ENCODE results near the gene TCP11L2.
"Not testable (repeated sequence)": the region's sequence is repeated elsewhere in the genome, so short reads cannot be mapped to it uniquely, and the experiment has no call there.

TCP11L2 gene

DNA sequence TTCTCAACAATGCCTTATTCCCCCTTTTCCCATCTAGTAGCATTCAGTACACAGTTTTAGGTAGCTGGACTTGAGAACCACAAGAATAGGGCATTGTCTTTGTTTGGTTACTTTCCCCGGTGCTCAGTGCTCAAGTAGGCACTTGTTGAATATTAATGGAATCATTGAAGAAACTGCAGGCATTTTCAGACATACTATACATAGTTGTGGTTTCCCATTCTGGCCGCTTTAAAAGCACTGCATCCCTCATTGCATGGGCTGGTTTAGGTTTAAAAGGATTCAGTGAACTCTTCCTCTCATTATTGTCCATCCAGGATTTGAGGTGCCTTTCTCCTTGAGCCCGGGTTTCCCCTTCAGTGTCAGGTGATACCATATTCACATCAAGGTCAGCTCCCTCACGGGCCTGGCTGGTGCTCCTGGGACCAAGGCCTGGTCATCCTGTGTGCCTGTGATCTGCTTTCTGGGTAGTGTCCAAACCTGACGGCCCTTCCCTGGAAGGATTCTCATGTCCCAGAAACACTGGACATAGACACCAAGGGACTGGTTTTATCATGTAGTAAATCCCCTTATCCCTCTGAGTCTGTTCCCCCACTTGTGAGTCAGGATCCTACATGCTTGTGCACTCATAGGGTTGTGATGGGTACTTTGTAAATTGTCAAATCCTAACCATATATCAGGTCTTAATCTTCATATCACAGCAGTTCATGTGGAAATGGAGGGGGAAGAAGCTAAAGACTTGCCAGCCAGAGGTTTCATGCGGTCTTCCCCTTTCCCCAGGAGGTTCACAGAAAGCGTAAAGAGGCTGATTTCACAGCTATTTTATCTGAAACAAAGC lies 7.4 kb downstream of the TCP11L2 start:
- DNase-seq: peak; percentile 14

DNA sequence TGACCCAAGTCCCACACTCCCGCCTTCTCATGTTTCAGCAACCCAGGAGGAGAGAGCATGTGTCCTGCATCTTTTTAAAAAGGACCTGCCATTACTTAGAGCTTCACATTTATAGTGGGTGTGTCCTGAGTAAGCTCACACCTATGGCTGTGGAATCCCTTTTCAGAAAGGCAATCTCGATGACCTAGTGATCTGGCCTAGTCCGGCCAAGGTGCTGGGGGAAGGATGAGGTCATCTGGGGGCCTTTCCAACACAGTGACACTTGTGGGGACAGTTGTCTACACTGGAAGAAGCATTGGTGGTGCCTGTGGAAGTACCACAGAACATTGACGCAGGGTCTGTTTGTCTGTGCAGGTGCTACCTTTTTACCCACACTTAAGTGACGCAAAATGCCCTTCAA lies 8.2 kb downstream of the TCP11L2 start:
- no peak for DNase-seq

DNA sequence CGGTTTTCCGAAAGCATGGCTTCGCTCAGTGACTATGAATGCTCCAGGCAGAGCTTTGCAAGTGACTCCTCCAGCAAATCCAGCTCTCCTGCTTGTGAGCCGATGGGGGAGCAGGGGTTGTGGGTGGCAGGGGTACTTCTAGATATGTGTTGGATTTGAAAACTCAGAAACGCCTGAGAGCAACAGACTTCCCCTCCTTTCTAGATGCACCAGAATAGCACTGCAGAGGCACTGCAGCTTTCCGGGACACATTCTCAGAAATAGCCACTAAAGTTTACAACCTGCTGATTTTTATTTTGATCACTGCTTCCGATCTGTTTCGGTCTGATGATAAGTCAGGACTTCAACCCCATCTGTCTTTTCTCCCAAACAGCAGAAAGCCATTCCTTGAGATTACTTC lies 8.6 kb downstream of the TCP11L2 start:
- DNase-seq: no peak

DNA sequence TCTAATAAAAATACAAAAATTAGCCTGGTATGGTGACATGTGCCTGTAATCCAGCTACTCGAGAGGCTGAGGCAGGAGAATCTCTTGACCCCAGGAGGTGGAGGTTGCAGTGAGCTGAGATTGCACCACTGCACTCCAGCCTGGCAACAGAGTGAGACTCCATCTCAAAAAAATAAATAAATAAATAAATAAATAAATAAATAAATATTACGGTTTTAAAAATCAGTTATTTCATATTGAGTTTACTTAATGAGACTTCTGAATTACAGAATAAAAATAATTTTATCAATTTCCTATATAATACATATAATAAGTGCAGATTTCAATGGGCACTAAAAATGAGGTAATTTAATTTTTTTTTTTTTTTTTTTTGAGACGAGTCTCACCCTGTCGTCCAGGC lies 10.9 kb downstream of the TCP11L2 start:
- not testable (repeated sequence) for DNase-seq

DNA sequence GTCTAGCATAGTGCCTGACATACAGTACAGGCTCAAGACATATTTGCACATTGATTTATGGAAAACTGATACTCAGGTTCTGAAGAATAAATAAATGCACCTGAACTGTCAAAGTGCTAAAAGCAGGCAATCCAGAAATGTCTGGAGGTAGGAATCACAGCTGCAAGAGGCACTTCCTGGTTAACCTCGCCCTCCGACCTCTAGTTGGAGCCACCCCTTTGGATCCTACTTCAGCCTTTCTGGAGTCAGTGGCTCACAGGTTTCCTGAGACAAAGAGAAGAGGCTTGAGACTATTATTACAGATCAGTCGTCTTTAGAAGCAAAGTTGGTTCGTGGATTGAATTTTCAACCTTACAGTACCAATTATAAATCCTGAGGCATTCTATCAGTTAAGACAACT lies 13.0 kb downstream of the TCP11L2 start:
- no peak for DNase-seq

DNA sequence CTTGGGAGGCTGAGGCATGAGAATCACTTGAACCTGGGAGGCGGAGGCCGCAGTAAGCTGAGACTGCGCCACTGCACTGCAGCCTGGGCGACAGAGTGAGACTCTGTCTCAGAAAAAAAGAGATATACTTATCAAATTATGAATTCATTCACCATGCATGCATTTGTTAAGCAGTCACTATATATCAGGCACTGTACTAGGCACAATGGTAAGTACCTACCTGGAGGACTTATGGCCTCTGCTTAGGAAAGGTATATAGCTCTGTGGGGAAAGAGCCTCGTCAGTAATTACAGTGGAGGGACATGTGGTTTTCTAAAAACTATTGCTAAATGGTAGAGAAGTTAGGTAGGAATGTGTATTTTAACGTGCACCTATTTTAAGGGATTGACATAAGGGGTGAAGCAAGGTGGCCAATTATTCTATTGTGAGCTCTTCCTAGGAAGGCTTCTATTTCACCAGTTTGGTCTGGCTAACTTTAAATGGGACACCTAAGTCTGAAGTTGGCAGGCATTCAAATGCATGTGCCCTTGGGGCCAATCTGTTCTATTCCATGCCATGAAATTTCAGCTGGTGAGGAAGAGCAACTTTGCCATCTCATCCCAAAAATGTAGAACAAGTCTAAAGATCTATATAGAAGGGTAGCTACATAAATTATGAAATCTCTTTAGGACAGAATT lies 15.0 kb downstream of the TCP11L2 start:
- no peak for DNase-seq

DNA sequence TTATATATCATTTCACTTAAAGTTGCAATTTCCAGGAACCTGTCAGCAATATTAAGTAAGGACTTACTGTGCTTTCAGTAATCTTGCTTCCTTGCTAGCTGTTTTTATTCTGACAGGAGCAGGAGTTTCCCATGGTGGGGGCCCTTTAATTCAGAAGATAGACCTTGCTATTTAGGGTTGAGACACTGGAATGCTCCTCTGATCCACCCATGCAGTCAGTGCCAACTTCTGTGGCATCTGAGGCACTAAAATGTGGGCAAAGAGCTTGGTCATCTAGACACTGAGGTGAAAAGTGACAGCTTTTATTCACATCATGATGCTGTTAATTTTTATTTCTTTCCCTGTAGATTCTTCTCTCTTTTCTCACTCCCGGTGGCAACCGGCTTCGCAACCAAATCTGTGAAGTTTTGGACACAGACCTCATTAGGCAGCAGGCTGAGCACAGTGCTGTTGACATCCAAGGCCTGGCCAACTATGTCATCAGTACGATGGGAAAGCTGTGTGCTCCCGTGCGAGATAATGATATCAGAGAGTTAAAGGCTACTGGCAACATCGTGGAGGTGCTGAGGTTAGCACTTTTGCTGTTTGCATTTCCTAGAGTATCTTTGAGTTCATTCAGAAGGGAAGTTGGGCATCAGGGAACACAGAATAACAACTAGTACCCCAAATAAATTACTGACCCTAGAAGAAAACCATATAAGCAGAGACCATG lies 18.8 kb downstream of the TCP11L2 start:
- DNase-seq: no peak

DNA sequence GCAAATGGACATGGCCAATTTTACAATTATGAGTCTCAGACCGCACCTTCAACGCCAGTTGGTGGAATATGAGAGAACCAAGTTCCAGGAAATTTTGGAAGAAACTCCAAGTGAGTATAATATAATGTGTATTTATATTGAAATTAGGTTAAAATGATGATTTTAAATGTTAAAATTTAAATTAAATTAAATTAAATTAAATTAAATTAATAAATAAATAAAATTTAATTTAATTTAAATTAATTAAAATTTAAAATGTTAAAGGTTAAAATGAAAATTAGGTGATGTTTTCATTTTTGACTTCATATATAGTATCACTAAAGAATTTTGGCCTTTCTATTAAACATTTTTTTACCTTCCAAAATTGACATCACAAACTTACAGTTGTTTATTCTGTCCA lies 21.0 kb downstream of the TCP11L2 start:
- no peak for DNase-seq

DNA sequence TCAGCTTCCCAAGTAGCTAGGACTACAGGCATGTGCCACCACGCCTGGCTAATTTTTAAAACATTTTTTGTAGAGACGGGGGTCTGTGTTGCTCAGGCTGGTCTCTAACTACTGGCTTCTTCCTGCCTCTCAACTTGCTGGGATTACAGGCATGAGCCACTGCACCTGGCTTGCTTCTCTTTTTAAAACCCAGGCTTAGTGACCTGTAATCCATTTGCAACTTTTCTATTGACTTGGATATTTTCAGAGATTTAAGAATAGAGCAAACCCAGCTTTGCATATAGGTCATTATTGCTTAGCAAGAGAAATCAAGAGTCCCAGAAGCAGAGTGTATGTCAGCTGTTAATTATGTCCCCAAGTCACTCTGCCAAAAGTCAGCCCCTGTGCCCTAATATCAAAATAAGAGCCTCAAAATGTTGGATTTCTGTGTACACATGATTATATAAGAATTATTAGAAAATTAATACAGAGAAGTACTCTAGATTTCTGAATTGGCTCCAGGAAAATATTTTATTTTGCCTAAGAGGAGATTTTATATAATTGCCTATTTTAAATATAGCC lies 24.9 kb downstream of the TCP11L2 start:
- DNase-seq: no peak

DNA sequence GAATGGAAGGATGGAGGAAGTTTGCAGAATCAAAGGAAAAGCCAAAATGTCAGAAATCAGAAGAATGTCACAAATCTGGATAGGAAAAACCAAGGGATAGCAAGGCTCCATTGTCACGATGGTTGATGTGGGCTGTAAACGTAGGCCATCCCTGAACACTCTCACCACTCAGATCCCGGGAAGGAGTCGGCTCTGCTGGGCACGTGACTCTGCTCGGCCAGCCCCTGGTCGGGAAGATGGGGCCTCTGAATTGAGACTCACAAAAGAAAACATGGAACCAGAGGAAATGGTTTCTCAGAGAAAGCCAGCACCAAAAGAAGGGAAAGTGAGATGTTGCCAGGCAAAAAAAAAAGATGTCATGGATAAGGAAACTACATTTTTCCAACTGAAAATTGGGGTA lies 26.2 kb downstream of the TCP11L2 start:
- no peak for DNase-seq

DNA sequence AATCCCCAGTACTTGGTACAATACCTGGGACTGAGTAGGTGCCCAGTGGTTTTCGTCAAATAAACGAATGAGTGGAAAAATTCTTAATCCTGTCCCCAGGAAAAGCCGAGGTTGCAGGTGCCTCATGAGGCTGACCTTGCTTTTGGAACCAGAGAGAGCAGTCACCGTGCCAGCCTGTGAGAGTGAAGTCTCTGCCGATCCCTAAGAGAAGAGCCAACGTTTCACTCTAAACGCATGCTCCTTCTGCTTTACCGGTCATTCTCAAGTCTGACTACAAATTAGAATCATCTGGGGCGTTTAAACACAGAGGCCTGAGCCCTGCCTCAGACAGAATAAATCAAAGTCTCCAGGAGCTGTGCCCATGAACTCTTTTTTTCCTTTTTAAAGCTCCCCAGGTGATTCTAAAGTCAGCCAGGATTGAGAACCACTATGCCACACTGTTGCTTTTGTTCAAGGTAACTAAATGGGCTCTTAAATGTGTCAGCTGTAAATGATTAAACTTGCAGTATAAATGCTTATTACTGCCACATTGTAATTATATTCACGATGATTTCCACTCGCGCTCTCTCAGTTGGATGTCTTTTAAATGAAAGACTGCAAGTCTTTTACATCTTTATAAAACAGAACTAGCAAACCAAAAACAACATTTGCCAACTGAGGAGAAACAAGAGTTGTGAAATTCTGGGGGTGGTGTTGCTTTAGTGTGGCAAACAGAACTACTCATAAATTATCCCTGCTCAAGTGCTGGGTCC lies 26.9 kb downstream of the TCP11L2 start:
- no peak for DNase-seq

DNA sequence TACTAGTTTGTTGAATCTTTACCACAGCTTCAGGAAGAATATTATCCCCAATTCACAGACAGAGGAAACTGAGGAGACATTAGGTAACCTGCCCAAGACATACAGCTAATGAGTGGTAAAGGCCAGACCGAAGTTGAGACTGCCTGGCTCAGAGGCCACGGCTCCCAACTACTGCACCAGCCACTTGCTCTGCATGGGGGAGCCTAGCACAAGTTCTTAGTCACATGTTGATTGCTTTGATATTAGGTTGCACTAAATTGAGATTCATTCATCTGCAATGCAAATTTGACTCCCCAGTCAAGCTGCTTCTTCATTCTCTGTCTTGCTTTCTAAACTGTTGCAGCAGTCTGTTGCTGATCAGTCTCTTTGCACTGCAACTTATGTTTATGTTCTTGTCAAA lies 29.1 kb downstream of the TCP11L2 start:
- DNase-seq: no peak

DNA sequence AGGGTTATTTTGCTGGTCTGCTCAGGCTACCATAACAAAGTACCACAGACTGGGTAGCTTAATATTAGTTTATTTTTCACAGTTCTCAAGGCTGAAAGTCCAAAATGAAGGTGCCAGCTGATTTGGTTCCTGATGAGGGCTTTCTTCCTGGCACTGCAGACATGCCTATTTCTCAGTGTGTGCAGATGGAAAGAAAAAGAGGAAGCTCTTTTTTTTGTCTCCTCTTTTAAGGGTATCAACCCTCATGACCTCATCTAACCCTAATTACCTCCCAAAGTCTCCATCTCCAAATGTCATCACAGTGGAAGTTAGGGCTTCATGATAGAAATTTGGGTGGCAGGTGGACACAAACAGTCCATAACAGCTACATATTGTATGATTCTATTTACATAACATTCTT lies 30.0 kb downstream of the TCP11L2 start:
- no peak for DNase-seq

DNA sequence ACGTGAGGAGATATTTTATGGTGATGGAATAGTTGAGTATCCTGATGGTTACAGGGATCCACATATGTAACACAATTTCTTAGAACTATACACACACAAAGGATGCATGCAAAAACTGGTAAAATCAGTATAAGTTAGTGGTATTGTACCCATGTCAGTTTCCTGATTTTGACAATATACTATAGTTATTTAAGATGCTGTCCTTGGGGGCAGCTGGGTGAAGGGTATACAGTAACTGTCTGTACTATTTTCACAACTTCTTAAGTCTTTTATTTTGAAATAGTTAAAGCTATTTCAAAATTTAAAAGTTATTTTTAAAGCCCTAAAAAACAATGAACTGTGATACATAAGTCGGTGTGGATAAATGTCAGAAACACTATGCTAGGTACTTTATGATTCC lies 30.5 kb downstream of the TCP11L2 start:
- no peak for DNase-seq

DNA sequence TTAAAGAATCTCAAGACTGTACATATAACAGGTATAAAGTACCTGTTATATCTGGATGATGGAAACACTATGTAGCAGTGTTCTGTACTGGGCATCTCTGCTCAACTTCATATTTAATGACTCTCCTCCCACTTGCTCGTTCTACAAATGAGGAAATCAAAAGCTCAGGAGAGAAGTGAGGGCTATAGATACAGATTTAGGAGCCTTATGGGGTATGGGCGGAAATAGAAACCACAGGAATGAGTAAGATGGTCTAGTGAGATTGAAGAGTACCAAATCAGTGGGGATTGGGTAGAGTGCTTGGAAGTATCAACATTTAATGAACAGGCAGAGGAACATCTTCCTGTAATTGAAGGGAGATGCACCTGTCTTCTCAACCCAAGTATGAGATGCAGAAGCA lies 31.2 kb downstream of the TCP11L2 start:
- no peak for DNase-seq

DNA sequence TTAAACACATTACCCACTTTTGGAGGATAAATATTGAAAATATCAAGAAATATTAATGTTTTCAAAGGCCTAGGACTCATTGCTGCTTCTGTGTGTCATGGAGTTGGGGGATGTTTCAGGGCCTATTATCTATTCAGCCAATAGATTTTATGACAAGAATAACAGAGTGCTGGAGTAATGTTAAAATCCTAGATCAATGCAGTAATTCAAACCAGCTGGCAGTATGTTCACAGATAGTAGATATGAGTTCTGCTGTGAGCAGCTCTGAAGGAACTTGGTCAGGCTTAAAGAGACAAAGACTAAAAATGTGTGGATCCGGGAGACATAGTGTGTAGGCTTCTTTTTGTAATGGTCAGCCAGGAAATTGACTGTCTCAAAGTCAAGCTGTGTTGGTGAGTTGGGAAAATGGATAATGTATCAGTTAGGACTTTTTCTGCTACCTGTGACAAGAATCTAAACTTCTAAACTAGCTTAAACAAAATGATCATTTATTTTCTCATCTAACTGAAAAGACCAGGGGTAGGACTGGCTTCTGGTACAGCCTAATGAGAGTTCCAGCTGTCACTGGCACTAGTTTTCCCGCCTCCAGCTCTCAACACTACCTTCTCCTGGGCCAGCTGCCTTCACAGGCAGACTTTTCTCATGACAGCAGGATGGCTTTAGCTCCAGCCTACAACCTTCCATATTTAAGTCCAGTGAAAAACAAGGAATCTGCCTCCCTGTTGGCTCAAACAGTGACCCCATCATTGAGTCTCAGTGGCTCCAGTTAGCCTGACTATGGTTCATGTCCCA lies 38.7 kb downstream of the TCP11L2 start:
- no peak for DNase-seq

DNA sequence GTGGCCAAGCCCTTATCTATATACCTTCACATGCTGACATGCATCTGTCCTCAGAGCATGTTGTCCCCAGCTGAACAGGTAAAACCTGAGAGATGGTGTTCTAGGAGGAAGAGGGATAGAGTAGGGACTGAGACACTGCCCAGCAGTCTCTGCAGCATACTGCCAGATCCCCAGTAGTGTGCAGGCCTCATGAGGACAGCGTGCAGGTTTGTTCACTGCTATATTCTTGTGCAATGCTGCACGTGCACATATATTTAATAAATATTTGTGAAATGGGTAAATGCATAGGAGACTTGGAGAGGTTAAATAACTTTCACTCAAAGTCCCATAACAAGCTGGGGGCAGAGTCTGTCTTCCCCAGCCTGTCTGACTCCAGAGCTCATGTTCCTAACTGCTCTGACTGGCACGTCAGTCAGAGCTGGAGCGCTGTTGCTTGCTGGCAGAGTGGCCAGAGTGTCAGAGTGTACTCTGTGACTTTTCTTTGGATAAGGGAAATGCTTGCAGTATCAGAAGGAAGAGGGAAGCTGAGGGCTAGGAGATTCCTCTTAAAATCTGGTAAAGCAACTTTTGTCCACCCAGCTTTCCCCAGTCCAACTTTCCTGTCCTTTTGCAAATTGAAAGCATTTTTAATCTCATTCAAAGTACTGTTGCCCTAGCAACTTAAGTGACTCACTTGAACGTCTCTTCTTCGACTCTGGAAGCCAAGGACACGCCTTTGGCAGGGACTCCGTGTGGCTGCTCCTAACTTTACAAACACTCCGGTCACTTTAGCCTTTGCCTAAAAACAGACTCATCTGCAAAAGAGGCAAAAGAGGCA lies 40.1 kb downstream of the TCP11L2 start:
- DNase-seq: peak; percentile 40

DNA sequence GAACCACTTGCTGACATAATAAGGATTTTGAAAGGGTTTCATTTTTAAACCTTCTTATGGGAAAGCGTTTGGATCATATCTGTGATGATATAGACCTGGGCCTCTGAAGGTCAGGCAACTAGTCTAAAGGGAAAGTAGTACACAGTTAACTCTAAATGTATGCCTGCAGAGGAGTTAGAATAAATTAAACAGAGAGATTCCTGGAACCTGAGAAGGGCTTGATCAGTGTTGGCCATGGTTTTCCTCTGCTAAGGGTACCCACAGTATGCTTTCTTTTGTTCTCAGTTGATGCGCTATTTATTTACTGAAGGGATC lies 40.6 kb downstream of the TCP11L2 start:
- no peak for DNase-seq

DNA sequence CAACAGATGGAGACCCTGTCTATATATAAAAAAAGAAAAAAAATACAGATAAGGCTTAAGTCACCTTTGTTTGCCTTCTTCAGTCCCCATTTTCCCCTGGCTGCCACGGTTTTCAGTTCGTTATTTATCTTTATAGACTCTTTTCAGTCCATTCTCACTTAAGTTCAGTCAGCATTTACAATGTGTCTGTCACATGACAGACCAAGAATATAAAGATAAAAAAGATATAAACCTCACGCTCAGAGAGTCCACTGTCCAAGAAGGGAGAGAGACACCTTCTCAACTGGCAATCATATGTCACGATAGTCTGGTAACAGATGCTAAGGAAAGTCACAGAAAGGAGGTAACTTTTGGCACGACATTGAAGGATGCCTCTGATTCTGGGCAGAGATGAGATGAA lies 41.6 kb downstream of the TCP11L2 start:
- no peak for DNase-seq

DNA sequence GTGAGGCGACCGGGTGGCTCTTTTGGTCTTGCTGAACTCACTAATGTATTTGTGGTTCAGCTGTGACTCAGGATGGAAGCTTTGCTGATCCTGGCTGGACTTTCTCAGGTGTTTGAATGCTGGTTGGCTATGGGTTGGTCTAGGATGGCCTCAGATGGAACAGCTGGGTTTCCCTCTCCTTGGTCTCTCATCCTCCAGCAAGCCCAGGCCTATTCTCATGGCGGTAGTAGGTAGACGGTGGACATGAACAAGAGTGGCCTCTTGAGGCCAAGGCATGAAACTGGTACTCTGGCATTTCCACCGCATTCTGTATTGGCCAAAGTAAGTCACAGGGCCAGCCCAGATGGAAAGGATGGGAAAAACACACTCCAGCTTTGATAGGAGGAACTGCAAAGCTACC lies 43.2 kb downstream of the TCP11L2 start:
- no peak for DNase-seq

DNA sequence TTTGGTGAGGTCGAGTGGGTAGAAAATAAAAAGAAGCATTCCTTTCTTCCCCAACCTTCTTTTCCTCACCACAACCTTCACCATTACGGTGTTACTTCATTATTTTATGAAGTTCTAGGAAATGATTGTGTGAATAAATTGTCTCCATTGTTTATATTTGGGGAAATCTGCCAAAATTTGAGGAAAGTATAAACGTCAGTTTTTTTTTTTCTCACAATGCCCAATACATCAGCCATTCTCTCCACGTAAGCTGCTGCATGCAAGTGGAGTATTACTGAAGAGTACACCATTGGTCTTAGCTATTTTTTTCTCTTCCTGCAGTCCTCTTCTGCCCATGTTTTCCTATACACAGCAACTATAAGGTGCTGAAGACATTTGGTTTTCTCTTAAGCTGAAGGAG lies 45.9 kb downstream of the TCP11L2 start:
- no peak for DNase-seq
